Hepatocyte (in vitro differentiated cells): Measurements from ENCODE around the gene FKBP7. TPM values are rescaled to one million over a fixed set of nuclear protein-coding genes. Genes with fewer than 3 reads are reported as not detected.

Experiments used
- DNase-seq: peaks from one replicate; pipeline ENCODE4 v3.0.0-alpha.2; 2016; ENCODE audit warnings: low spot score
- H2AFZ ChIP-seq: fragments of 200-600 bp; sonication (generic); 2 replicates; pipeline ENCODE4 v1.6.0; 2016; ENCODE audit warnings: antibody characterized with exemption, mild to moderate bottlenecking
- H3K27ac ChIP-seq: fragments of 200-600 bp; sonication (generic); 2 replicates; pipeline ENCODE4 v1.5.1; 2016; ENCODE audit warnings: mild to moderate bottlenecking
- H3K27me3 ChIP-seq: fragments of 200-600 bp; sonication (generic); 2 replicates; pipeline ENCODE4 v1.6.1; 2016
- H3K36me3 ChIP-seq: fragments of 200-600 bp; sonication (generic); replicated peaks from 2 replicates; pipeline ENCODE4 v1.5.1; 2016; ENCODE audit warnings: low read depth; ENCODE audit not compliant: insufficient read depth
- H3K4me1 ChIP-seq: fragments of 200-600 bp; sonication (generic); 2 replicates; pipeline ENCODE4 v1.5.1; 2016; ENCODE audit warnings: mild to moderate bottlenecking, moderate library complexity; ENCODE audit not compliant: insufficient read depth
- H3K4me2 ChIP-seq: fragments of 200-600 bp; sonication (generic); 2 replicates; pipeline ENCODE4 v1.6.0; 2016
- H3K4me3 ChIP-seq: fragments of 200-600 bp; sonication (generic); 2 replicates; pipeline ENCODE4 v1.5.1; 2016; ENCODE audit warnings: mild to moderate bottlenecking
- H3K79me2 ChIP-seq: fragments of 200-600 bp; sonication (generic); 2 replicates; pipeline ENCODE4 v1.6.0; 2017; ENCODE audit warnings: mild to moderate bottlenecking
- H3K9me2 ChIP-seq: fragments of 200-600 bp; sonication (generic); replicated peaks from 2 replicates; pipeline ENCODE4 v1.6.0; 2017; ENCODE audit warnings: mild to moderate bottlenecking; ENCODE audit not compliant: insufficient read depth
- H3K9me3 ChIP-seq: fragments of 200-600 bp; sonication (generic); 2 replicates; pipeline ENCODE4 v1.5.1; 2016; ENCODE audit warnings: low read depth, mild to moderate bottlenecking
- H4K20me1 ChIP-seq: fragments of 200-600 bp; sonication (generic); 2 replicates; pipeline ENCODE4 v1.6.0; 2016; ENCODE audit warnings: mild to moderate bottlenecking; ENCODE audit not compliant: insufficient read depth, poor library complexity, severe bottlenecking
- EZH2 ChIP-seq: fragments of 200-600 bp; sonication (generic); IDR thresholded peaks from 2 replicates; pipeline ENCODE4 v1.6.1; 2016; ENCODE audit warnings: antibody characterized with exemption, mild to moderate bottlenecking, borderline replicate concordance
- EZH2phosphoT487 ChIP-seq: fragments of 200-600 bp; sonication (generic); IDR thresholded peaks from one replicate; pipeline ENCODE4 v1.6.1; 2018; ENCODE audit warnings: antibody characterized with exemption, mild to moderate bottlenecking, low read depth, moderate library complexity; ENCODE audit not compliant: unreplicated experiment, severe bottlenecking
- WGBS: methylation state at CpG from one replicate; pipeline ENCODE4 v1.1.6; 2016; ENCODE audit warnings: low lambda C conversion rate; ENCODE audit errors: missing lambda C conversion rate; 5-methylcytosine and 5-hydroxymethylcytosine counted together
- polyA plus RNA-seq: library from polyadenylated mRNA; unstranded; fragments of >200 nt; fragmentation: Nextera tagmentation; extraction: Ambion mirVana; gene quantifications from 2 replicates; pipeline ENCODE4 v1.2.1, GENCODE V29; 2016
- total RNA-seq: library from RNA; depleted of rRNA; stranded (reverse); fragments of >200 nt; gene quantifications from 2 replicates; pipeline ENCODE4 v1.2.3, GENCODE V29; 2014
- TF ChIP-seq, protein P1 (sequence below): fragments of 200-600 bp; sonication (generic); IDR thresholded peaks from 2 replicates; pipeline ENCODE4 v1.5.1; 2016; ENCODE audit warnings: antibody characterized with exemption, mild to moderate bottlenecking; ENCODE audit not compliant: poor library complexity

FKBP7 gene
- total and polyA plus RNA-seq, 2 experiments from 2014 or later, result 45.4 to 93.9 TPM

DNA sequence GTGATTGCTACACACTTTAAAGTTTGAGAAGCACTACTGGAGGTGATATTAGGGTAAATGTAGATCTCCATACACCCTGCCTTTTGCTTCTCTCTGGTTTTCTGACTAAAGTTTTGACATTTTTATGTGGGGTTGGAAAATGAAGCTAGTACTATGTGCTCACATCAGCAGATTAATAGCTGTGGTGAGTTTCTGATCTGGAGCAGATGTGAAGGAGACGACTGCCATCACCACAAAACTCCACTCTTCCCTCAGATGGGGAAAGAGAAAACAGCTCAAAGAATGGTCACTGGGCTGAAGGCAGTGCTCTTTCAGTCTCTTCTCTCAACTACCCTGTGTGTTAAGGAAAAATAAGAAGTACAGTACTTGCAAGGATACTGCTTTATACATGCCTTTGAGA lies 39.1 kb upstream of the FKBP7 start:
- no peak for TF ChIP-seq EZH2phosphoT487
- no peak for TF ChIP-seq EZH2
- TF ChIP-seq, protein P1, sequence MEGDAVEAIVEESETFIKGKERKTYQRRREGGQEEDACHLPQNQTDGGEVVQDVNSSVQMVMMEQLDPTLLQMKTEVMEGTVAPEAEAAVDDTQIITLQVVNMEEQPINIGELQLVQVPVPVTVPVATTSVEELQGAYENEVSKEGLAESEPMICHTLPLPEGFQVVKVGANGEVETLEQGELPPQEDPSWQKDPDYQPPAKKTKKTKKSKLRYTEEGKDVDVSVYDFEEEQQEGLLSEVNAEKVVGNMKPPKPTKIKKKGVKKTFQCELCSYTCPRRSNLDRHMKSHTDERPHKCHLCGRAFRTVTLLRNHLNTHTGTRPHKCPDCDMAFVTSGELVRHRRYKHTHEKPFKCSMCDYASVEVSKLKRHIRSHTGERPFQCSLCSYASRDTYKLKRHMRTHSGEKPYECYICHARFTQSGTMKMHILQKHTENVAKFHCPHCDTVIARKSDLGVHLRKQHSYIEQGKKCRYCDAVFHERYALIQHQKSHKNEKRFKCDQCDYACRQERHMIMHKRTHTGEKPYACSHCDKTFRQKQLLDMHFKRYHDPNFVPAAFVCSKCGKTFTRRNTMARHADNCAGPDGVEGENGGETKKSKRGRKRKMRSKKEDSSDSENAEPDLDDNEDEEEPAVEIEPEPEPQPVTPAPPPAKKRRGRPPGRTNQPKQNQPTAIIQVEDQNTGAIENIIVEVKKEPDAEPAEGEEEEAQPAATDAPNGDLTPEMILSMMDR, result no peak

DNA sequence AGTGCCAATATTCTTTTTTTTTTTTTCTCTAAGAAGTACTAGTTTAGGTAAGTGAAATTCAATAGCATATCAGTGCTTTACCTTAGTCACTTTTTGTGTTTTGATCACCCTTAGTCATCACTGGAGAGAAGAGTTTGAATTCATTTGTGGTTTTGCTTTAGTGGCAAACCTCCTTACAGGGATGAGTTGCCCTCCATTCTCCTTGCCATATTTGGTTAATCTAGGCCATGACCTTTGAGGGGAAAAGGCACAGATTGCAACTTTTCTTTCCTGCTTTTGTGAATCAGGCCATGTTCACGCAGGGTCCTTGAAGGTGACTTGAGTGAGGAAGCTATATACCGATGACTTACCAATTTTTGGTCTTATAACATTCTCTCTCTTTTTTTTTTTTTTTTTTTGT lies 36.3 kb upstream of the FKBP7 start:
- no peak for DNase-seq
- H3K36me3 ChIP-seq, result no peaks in the 10 kb centered on the region
- H3K4me2 ChIP-seq, result no peak overlapping the region
- H3K27ac ChIP-seq, result no peak overlapping the region
- WGBS, result 100% methylated on average over 2 of the region's 2 CpGs
- H3K27me3 ChIP-seq, result no peaks in the 10 kb centered on the region
- no peak overlapping the region for H2AFZ ChIP-seq
- H4K20me1 ChIP-seq, result no peaks in the 10 kb centered on the region
- no peaks in the 10 kb centered on the region for H3K4me1 ChIP-seq
- TF ChIP-seq, protein P1, result no peak
- TF ChIP-seq EZH2phosphoT487 (no peak), EZH2 (no peak)
- H3K79me2 ChIP-seq, result no peaks in the 10 kb centered on the region
- no peaks in the 10 kb centered on the region for H3K9me2 ChIP-seq
- no peak overlapping the region for H3K4me3 ChIP-seq
- no peaks in the 10 kb centered on the region for H3K9me3 ChIP-seq

More for the DNA sequence above, 39.1 kb upstream of the FKBP7 start:
- Histone ChIP-seq H3K27ac (no peak overlapping the region), H4K20me1 (no peaks in the 10 kb centered on the region), H3K27me3 (no peaks in the 10 kb centered on the region), H3K4me3 (no peak overlapping the region), H3K4me1 (no peaks in the 10 kb centered on the region), H2AFZ (no peak overlapping the region), H3K9me2 (no peaks in the 10 kb centered on the region), H3K79me2 (no peaks in the 10 kb centered on the region), H3K36me3 (no peaks in the 10 kb centered on the region), H3K9me3 (no peaks in the 10 kb centered on the region), H3K4me2 (no peak overlapping the region)
- DNase-seq, result no peak
- 65% methylated on average over 1 of the region's 1 CpG for WGBS

- H3K79me2 ChIP-seq, result no peaks in the 10 kb centered on the region
- no peak for TF ChIP-seq EZH2phosphoT487
- TF ChIP-seq, protein P1, result no peak
- TF ChIP-seq EZH2, result no peak
- no peak for DNase-seq
- no peaks in the 10 kb centered on the region for H3K27me3 ChIP-seq
- H3K4me2 ChIP-seq, result no peak overlapping the region
- no peak overlapping the region for H2AFZ ChIP-seq
- H3K4me1 ChIP-seq, result no peaks in the 10 kb centered on the region
- over 99% methylated on average over 4 of the region's 4 CpGs for WGBS
- no peaks in the 10 kb centered on the region for H3K9me3 ChIP-seq
- H3K9me2 ChIP-seq, result no peaks in the 10 kb centered on the region
- no peaks in the 10 kb centered on the region for H3K36me3 ChIP-seq
- H3K27ac ChIP-seq, result no peak overlapping the region
- H3K4me3 ChIP-seq, result no peak overlapping the region
- H4K20me1 ChIP-seq, result no peaks in the 10 kb centered on the region
Measured at GRCh38 chr2:178513876-178514275, 35.5 kb upstream of the FKBP7 start.

- Histone ChIP-seq H3K27me3 (no peaks in the 10 kb centered on the region), H3K27ac (no peak overlapping the region), H3K4me3 (no peak overlapping the region), H3K4me2 (no peak overlapping the region), H2AFZ (no peak overlapping the region), H3K4me1 (no peaks in the 10 kb centered on the region), H4K20me1 (no peaks in the 10 kb centered on the region), H3K36me3 (no peaks in the 10 kb centered on the region), H3K79me2 (no peaks in the 10 kb centered on the region), H3K9me2 (no peaks in the 10 kb centered on the region), H3K9me3 (no peaks in the 10 kb centered on the region)
- TF ChIP-seq EZH2, result no peak
- TF ChIP-seq EZH2phosphoT487, result no peak
- TF ChIP-seq, protein P1, result no peak
- 94% methylated on average over 2 of the region's 2 CpGs for WGBS
- DNase-seq, result no peak
Measured at GRCh38 chr2:178512484-178512883, 34.1 kb upstream of the FKBP7 start.
